HK-2 (cell line): ENCODE measurements around the gene PDGFA.

Experiments used
- DNase-seq: peaks from one replicate; pipeline ENCODE4 v3.0.0-alpha.2; 2018; ENCODE audit not compliant: unreplicated experiment

The PDGFA gene

GRCh38 chr7:461453-462172 lies 58.0 kb downstream of the PDGFA start:
- no peak for DNase-seq

GRCh38 chr7:461117-461452 lies 58.6 kb downstream of the PDGFA start:
- DNase-seq = no peak

DNA sequence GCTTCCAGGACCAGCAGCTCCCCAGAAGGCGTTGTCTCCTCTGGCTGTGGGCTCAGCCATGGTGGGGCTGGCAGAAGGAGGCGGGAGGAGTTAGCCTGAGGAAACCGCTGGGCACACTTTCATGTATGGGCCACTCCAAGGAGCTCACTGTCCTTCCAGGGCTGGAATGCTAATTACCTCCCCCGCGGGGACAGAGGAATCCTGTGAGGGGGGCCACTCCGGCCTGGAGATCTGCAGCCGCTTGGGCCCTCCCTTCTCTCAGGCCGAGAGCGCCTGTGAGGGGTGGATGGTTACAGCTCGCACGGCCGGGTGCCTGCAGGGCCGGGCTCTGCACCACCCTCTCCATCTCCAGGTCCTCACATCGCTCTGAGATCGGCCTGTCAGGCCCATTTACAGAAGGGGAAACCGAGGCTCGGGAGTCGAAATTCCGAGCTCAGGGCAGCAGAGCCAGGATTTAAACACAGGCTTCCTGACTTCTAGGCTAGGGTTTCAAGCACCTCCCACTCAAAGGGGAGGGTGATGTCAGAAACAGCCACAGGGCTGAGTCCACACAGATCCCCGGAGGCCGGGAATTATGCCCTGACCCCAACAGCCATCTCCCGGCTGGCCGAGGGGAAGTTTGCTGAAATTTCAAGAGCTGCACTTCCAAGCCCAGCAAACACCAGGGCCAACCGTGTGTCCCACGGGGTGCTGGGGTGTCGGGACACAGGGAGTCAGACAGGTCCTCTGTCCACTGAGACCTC lies 59.1 kb downstream of the PDGFA start:
- DNase-seq = peak; percentile 28

DNA sequence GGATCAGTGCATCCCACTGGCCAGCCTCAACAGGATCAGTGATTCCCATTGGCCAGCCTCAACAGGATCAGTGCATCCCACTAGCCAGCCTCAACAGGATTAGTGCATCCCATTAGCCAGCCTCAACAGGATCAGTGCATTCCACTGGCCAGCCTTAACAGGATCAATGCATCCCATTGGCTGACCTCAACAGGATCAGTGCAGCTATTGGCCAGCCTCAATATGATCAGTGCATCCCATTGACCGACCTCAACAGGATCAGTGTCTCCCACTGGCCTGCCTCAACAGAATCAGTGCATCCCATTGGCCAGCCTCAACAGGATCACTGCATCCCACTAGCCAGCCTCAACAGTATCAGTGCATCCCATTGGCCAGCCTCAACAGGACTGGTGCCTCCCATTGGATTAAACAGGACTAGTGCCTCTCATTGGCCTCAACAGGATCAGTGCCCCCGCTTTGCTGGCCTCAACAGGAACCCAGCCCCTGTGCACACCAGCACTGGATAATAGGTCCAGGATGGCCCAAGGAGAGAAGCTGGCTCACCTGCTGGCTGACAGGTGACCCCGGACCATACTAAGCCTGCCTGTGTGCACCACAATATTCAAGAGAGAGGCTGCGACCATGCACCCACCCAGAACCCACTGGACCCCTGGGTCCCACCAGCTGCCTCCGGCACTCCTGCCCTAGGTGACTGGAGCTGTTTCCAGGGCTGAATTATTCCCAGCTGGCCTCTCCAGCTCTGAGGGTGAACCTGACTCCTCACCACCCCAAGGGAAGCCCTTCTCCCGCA lies 59.9 kb downstream of the PDGFA start:
- no peak for DNase-seq

DNA sequence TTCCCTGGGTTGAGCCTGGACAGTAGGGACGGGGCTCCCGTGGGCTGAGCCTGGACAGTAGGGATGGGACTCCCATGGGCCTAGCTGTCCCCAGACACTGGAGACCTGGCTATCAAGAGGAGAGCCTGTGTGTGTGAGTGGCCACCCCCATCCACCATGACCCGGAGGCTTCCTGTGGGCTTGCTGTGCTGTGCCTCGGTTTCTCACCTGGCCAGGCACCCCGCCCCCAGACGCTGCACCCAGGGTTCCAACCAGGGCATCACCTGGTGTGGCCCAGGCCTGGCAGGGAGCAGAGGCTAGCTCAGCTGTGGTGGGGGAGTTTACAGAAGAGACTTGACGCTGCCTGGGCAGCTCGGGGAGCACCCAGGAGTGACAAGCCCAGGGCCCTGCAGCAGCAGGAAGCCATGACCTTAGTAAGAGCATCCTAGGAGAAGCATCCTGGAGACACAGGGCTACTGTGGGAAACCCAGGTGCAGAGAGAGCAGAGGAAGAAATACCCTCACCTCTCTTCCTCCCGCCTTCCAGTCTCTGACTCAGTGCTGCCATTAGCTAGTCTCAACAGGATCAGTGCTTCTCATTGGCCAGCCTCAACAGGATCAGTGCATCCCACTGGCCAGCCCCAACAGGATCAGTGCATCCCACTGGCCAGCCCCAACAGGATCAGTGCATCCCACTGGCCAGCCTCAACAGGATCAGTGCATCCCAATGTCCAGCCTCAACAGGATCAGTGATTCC lies 61.0 kb downstream of the PDGFA start:
- no peak for DNase-seq

DNA sequence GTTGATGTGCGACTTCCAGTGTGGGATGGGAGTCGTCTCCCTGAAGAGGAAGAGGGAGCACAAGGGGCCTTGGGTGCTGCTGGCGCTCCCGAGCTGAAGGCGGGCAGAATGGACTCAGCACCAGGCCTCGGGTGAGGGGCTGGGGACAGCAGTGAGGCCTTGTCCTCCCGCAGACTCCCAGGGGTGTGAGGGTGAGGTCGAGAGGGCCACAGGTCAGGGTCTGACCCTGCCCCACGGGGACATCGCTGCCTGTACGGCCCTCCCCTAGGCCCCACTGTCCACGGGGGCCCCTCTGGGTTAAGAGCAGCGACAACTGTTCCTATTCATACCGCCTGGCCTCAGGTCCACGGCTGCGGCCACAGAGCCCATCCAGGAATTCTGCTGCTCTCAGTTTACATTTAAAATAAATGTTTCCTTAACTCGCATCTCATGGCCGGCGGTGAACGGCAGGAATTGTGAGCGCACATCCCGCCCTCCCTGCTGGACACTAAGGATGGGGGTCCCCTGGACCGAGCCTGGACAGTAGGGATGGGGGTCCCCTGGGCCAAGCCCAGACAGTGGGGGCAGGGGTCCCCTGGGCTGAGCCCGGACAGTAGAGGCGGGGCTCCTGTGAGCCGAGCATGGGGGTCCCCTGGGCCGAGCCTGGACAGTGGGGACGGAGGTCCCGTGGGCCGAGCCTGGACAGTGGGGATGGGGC lies 61.7 kb downstream of the PDGFA start:
- no peak for DNase-seq

- DNase-seq = peak; percentile 64
These were observed 64.3 kb downstream of the PDGFA start for GRCh38 chr7:455110-455928.

GRCh38 chr7:454356-455109 lies 65.1 kb downstream of the PDGFA start:
- no peak for DNase-seq

- DNase-seq = no peak
These were observed 65.9 kb downstream of the PDGFA start for GRCh38 chr7:453597-454306.

DNA sequence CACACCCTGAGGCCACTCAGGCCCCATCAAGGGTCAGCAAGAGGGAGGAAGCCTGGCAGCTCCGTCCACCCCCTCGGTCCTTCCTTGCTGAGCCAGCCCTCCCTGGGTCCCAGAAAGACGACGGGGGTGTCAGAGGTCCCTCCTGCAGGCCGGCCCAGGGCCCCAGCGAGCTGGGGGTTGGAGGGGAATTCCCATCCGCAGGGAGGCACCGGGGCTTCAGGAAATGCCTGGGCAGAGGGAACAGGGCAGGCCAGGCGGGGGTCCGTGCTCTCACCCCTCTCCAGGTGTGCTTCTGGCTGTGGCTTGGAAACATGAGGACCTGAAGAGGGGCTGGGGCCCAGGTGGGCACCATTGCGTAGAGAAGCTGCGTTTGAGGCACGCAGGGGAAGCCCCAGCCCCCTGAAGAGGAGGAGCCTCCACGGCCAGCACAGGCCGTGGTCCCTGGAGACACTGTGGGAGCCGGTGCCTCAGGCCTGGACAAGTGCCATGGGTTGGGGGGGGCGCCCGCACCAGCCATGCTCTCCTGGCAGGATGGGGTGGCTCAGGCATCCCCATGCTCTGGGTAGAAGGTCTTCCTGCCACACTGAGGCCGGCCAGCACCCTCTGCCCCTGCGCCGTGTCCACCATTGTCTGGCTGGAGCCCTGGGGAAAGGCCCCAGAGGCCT lies 66.7 kb downstream of the PDGFA start:
- DNase-seq = no peak

DNA sequence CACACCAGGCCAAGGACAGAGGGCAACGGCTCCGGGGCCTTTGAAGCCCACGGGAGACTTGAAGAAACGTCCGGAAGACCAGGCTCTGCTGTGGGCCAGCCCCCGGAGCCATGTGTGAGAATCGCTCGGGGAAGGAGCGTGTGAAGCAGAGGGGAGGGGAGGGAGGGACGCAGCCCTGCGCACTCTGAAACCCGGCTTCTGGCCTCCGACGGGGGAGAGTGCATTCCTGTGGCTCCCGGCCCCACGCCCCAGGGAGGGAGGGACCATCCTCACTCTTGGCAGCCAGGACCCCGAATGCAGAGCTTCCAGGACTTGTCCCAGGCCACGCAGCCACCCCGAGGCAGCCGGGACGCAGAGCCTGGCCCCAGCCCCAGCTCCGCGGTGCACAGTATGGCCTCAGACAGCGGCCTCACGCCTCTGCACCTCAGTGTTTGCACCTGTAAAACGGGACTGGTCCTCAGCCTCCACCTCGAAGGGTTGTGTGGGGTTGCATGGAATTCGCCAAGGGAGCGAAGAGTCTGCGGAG lies 67.4 kb downstream of the PDGFA start:
- no peak for DNase-seq

DNA sequence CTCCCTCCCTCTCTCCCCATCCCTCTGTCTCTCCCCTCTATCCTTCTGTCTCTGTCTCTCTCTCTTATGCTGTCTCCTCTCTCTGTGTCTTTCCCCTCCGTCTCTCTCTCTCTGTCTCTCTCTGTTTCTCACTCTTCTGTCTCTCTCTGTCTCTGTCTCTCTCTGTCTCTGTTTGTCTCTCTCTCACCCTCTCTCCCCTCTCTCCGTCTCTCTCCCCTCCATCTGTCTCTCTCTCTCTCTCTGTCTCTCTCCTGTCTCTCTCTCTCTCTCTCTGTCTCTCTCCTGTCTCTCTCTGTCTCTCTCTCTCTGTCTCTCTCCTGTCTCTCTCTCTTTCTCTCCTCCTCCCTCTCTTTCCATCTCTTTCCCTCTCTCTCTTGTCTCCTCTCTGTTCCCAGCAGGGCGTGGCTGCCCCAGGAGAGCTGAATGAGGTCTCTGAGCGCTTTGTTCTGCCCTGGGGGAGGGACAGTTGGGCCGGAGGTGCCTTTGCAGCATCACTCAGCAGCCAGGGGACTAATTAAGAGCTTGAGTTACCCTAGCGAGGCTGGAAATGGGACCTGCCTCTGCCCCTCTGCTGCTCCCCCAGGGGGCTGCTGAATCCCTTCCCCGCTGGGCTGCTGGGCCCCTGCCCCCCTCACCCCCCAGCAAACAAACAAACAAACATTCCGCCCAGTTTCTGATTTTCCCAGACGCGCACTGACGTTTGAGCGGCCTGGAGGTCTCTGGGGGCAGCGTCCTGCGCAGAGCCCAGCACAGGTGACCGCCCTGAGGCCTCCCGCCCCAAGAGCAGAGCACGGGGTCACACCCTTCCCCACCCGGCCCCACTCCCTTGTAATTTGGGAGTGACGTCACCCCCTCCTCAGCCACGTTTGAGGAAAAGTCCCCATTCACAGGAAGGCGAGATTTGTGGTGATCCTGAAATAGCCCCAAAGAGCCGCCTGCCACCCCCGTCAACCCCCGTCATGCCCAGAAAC lies 68.1 kb downstream of the PDGFA start:
- DNase-seq = no peak

DNA sequence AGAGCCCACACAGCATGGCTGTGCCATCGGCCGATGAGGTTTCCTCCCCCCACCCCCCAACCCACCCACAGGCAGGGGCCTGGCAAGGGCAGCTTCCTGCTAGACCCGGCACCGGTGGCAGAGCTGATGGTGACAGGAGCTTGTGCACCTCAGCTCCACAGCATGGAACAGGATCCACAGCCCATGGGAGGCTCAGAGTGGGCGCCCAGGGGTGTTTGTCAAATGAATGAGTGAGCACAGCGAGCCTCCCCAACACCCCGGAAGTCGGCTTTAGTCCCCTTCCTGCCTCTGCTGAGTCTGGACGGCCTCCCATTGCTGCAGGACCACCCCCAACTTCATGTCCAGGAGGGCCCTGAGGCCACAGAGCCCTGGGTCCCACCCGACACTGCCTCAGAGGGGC lies 68.9 kb downstream of the PDGFA start:
- no peak for DNase-seq

DNA sequence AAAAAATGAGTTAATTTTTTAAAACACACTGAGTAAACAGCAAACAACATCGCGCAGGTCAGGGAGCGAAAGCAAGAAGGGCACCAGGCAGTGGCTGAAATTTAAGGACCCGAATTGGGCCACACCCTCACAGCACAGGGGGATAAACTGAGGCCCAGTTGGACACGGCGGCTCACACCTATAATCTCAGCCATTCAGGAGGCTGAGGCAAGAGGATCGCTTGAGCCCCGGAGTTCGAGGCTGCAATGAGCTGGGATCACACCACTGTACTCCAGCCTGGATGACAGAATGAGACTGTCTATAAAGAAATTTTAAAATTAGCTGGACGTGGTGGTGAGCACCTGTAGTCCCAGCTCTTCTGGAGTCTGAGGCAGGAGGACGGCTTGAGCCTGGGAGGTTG lies 69.6 kb downstream of the PDGFA start:
- no peak for DNase-seq

DNA sequence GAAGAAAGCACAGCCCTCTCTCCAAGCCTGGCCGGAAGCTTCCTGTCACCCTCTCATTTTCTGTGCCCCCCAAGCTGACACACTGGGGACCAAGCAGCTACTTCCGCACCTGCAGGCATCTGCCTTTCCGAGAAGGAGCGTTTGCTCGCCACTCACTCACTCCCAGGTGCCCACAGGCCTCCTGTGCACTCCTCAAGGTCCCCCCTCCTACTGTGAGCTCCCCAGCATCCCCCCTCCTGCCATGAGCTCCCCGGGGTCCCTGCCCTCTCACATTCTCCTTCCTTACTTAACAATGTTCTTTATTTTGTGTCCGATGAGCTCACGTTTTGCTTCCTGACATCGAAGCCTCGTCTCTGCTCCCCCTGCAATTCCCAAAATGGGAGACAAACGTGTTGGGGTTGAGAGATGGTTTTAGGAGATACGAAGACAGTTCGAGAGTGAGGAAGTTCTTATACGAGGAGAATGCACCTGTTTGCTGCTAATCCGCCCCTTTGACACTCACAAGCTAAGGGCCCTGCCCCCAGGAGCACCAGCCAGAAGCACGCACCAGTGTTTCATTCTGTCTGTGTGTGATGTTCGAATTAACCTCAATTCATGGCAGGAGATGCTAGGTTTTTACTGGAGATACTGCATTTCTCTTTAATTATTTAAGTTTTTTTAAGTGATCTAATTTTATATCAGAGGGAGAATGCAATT lies 70.2 kb downstream of the PDGFA start:
- no peak for DNase-seq

GRCh38 chr7:447523-447922 lies 72.1 kb downstream of the PDGFA start:
- DNase-seq = no peak
